Right ventricle myocardium superior (tissue), 1 donor: ENCODE results near the gene LIMK2. TPM values are rescaled to one million over a fixed set of nuclear protein-coding genes. Genes with fewer than 3 reads are reported as not detected.
"Not testable (repeated sequence)": the region's sequence is repeated elsewhere in the genome, so short reads cannot be mapped to it uniquely, and the experiment has no call there.

ENCODE experiments used
- ATAC-seq: fragments of 200-7000 bp; cut with Tn5 transposase; one replicate; pipeline ENCODE4 v1.9.1; 2020; ENCODE audit warnings: mild to moderate bottlenecking; ENCODE audit not compliant: poor library complexity
- DNase-seq: peaks from one replicate; pipeline ENCODE4 v3.0.0-alpha.2; 2020
- intact Hi-C: fragments of 100-400 bp; cut with DNase I; formaldehyde crosslinking; loops from one replicate; pipeline ENCODE4 v1.11.2; 2022
- total RNA-seq: library from RNA; stranded (reverse); fragmentation: NEBNext Ultra II Directional; extraction: Animal tissue kit (Norgen Biotek cat#: 25700); gene quantifications from one replicate; pipeline ENCODE4 v1.2.1, GENCODE V29; 2021
- donor health status: DM: no; HTN: yes; CAD: no; lungs with severe emphysema.

The LIMK2 gene
- total RNA-seq, 1 donor from 2014 or later, result 8.5 TPM

DNA sequence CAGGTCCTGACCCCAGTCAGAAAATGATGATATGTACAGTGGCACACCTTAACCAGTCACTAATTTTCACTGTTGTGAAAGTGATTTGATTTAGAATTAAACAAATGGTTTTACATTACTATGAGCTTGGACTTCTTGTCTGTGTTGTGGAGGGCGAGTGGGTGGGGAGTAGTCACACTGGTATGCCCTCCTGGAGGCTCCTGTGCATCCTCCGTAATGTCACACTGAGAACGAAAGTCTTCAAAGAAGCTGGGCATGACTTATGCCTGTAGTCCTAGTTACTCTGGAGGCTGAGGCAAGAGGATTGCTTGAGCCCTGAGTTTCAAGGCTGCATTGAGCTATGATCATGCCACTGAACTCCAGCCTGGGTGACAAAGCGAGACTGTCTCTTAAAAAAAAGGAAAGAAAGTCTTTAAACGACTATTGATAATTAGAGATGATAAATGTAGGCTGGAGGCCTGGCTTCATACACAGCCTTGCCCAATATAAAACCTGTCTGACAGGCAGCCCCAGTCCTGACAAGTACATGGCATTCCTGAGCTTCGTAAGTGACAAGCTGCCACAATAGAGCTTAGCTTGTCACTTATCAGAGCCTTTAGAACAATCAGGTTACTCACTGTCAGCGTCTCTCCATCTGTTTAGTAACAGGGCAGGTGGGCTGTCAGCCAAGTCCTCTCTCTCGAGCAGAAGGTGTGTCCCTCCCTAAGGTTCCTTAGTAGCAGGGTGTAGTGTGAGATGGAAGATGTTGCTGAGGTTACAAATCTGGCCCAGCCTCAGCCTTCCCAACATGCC lies 5.0 kb upstream of the LIMK2 start:
- intact Hi-C loops, result no loop called here
- DNase-seq (peak; percentile 81), ATAC-seq (peak; percentile 58)

DNA sequence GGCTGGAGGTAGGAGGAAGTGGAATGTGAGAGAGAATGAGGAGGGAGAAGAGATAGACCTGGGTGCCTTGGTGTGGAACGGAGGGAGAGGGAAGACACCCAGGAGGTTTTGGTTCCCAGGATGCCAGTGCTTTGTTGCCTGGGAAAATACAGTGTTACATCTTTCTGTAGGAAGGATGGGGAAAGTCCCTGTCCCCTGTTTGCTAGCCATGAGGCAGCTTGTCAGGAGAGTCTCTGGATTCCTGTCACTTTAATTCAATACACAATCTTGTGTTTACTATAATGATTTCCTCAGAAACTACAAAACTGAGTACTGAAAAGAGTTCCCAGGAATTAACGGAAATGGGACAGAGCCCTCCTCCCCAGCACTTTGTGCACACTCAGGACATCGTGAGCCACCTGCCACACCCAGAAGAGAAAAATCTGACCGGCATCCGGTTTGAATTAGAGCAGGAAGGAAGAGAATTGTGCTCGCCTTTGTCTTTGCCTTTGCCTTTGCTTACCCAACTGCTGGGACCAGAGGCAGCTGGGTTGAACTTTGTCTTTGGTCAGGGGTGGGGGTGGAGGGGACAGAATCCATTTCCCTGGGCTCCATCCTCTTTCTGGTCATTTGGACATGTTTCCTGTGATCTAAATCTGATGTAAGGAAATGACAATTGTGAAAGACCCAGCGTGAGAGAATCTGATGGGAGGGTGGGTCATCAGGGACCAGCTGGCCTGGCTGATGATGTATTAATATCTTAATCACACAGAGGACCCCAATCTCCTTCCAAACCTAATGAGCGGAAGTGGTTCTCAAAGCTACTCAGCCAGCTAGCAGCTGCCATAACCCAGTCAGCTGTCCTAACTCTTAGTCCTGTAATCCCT lies 1.3 kb upstream of the LIMK2 start:
- DNase-seq (peak; percentile 43), ATAC-seq (peak; percentile 6)
- intact Hi-C loops, result loop anchor here (5.0 to 10.0 kb wide), 2 partner anchors 62 to 106 kb away; partner anchors contain the start of gene SELENOM

DNA sequence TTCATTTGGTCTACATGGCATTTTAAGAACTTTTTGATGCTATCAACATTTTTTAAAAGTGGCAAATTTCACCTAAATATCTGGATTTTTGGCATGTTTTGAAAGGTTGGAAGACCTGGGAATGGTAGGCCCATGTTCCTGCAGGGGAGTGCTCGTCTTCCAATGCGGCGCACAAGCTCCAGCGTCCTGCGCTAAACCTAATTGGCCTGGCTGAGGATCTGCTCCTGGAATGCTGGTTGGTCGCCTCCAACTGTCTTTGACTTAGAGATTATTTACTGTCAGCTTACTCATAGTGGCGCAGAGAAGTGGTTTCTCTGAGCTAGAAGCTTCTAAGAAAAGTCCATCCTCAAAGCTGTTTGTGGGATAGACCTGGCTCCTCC lies 626 bp upstream of the LIMK2 start:
- intact Hi-C loops, result loop anchor here (5.0 to 10.0 kb wide), 2 partner anchors 61 to 107 kb away; partner anchors contain the start of gene SELENOM
- DNase-seq, result no peak
- ATAC-seq, result no peak

DNA sequence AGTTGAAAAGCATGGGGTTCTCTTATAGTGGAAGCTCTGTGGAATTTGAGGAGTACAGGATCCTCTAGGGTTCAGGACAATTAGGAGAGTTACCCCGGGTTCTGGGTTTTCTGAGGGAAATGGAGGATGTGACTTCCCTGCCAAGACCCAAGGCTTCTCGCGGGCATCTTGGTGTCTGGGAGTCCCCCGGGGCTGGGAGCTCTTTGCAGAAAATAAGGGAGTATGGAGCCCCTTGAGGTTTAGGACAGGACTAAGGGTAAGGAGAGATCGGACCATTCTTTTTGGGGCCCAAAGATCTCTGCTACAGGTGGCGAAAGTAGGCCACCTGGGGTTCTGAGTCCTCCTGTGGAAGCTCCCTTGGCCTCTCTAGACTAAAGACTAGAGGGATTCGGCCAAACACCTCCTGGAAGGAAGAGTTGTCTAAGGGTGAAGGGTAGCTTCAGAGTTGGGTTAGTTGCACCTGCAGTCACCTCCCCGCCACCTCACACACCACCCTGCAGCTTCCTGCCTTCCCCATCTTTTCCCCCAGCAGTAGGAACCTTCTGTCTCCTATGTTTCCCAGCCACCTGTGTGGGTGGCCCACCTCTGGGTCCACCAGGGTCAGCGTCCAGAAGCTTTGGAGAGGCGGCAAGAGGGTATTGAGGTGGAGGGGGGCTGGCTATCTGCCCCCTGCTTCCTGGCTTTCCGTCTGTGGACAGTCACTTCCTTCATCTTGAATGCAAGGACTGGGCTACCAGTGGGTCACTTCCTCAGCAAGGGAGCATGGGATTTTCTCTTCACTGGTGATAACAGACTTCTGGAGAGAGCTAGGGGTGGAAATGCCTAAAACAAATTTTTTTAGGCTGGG lies 908 bp downstream of the LIMK2 start:
- intact Hi-C loops, result loop anchor here (5.0 to 10.0 kb wide), 2 partner anchors 59 to 108 kb away; partner anchors contain the start of gene SELENOM
- DNase-seq (no peak), ATAC-seq (no peak)

DNA sequence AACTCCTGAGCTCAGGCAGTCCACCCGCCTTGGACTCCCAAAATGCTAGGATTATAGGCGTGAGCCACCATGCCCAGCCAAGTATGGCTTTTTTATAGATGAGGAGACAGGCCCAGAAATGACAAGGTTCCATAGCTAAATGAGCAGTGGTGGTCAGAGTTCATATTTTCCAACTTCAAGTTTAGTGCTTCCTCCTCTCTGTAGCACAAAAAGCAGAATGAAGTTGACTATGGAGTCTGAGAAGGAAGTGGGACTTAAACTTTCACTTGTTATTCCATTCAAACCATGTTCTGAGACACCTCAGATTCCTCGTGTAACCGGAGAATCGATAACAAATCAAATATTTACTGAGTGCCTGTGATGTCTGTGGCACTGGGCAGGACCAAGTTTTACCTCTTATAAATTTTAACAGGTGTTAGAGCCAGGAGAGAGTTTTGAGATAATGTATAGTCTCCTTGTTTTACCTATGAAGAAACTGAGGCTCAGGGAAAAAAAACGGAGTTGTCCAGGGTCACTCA lies 3.0 kb downstream of the LIMK2 start:
- intact Hi-C loops, result loop anchor here (10.0 kb wide), 1 partner anchor 110 kb away; the partner anchor contains the start of gene SELENOM
- ATAC-seq, result no peak

DNA sequence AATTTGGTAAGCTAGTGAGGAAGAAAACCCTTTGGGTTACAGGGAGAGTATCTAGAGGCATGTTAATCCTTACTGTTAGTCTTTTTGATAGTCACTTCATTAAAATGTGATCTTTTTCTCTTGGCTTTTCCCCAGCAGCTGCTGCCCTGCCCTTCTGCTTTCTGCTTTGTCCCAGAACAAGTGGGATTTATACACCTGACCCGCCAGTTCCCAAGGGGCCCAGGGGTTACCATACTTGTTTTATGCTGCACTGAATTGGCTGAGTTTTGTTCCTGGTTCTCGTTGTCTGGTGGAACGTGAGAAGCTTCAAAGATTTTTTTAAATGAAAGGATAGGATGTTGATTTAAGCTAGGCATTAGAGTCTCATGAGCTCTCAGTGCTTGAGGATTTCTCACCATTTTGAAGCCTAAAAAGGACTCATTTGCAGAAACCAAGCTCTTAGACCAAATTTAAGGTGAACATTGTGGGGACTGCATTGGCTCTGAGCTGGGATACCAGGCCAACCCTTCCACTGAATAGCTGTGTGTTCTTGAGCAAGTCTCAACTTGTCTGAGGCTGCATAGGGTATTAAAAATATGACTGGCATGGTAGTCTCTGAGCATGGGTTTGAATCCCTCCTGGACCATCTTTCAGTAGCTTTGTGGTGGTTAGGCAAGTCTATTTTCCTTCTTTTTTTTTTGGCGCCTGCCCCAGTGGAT lies 6.6 kb downstream of the LIMK2 start:
- intact Hi-C loops, result loop anchor here (10.0 kb wide), 1 partner anchor 114 kb away; the partner anchor contains the start of gene SELENOM
- DNase-seq (no peak), ATAC-seq (no peak)

More for the DNA sequence above, 3.0 kb downstream of the LIMK2 start:
- DNase-seq, result no peak

DNA sequence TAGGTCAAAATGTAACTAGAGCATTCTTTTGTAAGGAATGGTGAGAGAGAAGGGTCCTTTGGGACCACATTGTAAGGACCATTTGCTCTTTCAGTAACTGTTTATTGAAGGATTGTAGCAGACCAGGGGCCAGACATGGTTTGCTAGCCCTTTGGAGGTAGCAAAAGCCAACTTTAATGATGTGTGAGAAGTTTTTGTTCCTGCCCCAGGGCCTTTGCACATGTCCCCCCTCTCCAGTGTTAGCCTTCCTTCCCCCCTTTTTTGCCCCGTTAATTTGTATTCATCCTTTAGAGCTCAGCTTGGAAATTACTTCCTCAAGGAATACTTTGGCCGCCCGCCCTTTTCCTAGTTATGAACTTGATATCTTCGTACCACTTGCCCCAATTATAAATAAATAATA lies 9.0 kb downstream of the LIMK2 start:
- intact Hi-C loops, result no loop called here
- ATAC-seq (no peak), DNase-seq (no peak)

DNA sequence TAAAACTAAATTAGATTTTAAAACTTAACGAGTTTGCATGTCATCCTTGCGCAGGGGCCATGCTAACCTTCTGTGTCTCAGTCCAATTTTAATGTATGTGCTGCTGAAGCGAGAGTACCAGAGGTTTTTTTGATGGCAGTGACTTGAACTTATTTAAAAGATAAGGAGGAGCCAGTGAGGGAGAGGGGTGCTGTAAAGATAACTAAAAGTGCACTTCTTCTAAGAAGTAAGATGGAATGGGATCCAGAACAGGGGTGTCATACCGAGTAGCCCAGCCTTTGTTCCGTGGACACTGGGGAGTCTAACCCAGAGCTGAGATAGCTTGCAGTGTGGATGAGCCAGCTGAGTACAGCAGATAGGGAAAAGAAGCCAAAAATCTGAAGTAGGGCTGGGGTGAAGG lies 10.6 kb downstream of the LIMK2 start:
- no peak for DNase-seq
- intact Hi-C loops, result no loop called here
- ATAC-seq, result no peak

DNA sequence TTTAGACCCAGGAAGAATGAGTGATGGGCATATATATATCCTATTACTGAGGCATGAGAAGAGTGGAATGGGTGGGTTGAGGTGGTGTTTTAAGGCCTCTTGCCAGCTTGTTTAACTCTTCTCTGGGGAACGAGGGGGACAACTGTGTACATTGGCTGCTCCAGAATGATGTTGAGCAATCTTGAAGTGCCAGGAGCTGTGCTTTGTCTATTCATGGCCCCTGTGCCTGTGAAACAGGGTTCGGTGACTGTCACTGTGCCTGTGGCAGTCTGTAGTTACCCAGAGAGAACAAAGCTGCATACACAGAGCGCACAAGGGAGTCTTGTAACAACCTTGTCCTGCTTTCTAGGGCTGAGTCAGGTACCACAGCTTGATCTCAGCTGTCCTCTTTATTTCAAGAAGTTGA lies 11.7 kb downstream of the LIMK2 start:
- intact Hi-C loops, result no loop called here
- peak; percentile 17 for ATAC-seq
- no peak for DNase-seq

DNA sequence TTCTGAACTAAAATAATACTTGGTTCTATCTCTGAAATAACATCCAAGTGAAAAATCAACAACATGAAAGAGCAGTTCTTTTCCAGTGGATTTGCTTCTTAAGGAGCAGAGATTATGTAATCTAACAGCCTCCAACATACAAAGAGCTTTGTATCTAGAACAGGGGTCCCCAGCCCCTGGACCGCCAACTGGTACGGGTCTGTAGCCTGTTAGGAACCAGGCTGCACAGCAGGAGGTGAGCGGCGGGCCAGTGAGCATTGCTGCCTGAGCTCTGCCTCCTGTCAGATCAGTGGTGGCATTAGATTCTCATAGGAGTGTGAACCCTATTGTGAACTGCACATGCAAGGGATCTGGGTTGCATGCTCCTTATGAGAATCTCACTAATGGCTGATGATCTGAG lies 12.6 kb downstream of the LIMK2 start:
- ATAC-seq, intact Hi-C loops, DNase-seq: not testable (repeated sequence)

DNA sequence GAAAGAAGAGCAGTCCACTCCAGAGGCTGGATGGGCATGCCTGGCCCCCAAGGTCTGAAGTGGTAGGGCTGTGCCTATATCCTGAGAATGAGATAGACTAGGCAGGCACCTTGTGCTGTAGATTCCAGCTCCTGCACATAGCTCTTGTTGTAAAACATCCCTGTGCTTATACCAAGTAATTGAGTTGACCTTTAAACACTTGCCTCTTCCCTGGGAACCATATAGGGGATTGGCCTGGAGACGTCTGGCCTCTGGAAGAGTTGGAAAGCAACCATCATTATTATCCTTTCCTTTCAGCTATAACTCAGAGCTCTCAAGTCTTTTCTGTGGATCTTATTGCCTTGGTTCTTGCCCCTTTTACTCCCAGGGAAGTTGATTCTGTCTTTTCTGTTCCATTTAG lies 15.1 kb downstream of the LIMK2 start:
- ATAC-seq, result no peak
- intact Hi-C loops, result no loop called here
- no peak for DNase-seq

DNA sequence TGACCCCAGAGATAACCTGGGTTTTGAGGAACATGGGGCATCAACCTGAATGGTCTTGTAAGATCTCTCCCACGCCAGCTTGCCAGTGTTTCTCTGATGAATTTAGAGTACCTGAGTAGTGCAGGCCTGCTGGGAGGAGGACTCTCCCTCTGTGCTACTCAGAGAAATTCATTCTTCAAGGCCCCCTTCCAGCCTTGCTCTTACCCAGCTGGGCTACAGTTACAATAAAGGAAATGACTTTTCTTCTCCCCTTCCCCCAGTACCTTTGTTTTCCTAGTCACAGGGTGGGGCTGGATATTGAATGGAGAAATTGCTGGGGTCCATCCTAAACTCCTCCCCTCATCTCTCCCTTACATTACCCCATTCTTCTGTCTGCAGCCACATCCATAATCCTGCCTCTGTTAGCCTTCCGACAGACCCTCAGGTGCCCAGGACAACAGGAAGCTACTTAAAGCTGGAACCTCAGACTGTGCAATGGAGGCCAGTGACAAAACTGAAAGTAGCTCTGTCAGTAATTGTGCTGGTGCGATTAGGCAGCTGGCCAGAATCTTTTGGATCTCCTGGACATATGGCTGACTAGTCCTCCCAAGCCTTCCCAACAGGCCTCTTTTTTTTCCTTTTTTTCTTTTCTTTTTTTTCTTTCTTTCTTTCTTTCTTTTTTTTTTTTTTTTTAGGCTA lies 17.4 kb downstream of the LIMK2 start:
- no peak for DNase-seq
- peak; percentile 82 for ATAC-seq
- intact Hi-C loops, result no loop called here

DNA sequence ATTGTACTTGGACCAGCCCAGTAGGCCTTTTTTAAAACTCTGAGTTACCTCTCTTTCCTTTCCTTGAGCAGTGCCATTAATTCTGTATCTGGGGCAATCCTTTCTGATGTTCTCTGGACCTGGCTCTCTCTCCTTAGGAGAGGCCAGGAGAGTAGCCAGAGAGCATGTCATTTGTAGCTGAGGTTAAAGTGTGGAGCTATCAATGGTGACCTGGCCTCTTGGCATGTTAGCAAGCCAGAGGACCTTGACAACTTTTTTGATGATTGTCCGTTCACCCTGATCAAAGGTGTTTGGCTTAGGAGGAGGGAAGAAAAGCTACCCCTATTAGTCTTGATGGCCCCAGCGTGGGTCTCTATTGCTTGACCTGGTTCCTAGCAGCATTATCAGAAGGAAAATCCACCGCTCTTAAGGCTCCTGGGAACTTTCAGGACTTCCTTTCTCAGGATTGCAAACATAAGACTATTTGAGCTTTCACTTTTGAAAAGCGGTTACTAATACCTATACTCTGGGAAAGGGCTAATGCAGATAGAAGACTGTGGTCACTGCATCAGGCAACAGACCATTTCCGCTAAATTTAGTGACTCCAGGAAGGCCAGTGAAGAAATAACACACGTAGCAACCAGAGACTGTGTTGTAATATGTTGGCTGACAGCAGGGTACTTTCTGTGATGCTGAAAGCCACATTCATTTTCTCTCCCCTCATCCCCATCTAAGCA lies 18.2 kb downstream of the LIMK2 start:
- ATAC-seq, result peak; percentile 65
- intact Hi-C loops, result no loop called here
- DNase-seq, result no peak

DNA sequence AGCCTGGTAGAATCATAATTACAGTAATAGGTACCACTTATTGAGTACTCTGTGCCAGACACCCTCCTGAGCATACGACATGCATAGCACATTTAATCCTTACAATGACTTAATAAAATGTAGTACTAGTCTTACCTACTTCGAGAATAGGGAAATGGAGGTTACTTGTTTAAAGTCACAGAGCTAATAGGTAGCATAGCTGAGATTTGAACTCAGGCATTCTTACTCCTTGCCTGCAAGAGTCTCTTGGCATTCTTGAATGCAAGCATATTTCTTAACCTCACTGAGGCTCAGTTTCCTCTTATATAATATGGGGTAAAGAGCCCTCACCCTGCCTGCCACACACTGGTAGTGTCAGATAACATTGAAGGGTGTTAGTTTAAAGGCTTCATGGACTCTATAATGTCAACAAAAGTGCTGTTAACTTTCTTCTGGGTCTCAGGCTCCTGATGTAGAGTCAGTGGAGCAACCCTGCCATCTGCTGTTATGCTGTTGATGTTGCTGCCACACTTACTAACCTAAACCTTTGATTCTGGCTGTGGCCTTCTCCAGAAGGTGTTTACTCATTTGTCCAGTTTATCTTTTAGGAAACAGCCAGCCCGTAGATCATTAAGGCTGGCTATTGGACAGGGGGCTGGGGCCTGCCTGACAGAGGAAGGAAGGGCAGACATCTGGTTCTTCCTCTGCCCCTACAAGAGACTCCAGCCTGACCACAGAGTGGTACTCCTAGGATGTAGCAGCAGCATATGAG lies 18.9 kb downstream of the LIMK2 start:
- intact Hi-C loops, result no loop called here
- ATAC-seq (peak; percentile 81), DNase-seq (no peak)

DNA sequence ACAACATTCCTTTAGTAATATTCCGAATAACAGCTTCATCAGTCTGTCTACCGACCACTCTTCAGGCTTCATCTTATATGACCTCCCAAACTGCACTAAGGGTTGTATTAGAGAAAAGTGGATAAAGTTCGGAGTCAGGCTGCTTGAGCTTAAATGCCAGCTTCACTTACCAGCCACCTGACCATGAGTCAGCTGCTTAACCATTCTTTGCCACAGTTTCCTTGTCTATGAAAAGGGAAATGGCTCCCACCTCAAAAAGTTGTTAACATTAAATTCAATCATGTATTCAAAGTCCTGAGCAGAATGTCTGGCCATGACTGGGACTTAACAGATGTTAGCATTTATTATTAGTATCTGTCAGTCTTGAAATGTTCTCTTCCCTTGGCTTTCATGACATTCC lies 20.9 kb downstream of the LIMK2 start:
- ATAC-seq, result no peak
- intact Hi-C loops, result no loop called here
- no peak for DNase-seq

DNA sequence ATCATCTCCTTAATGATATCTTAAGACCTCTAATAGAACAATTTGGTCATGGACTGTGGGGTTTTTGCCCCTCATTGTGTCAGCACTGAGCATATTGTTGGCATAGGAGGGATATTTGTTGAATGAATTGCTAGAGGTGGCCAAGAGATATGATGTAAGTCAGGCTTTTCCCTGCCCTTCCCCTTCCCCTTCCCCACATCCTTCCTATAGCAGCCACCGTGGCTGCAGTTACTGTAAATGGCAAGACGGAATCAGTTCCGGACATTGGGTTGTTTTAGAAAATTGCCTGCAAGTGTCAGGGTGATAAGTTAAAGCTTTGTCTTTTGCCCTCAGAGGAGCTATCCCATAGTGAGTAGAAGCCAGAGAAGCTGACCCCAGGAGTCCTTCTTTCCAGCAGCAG lies 23.0 kb downstream of the LIMK2 start:
- intact Hi-C loops, result no loop called here
- ATAC-seq (no peak), DNase-seq (no peak)
